B cell (primary cell): ENCODE data around the gene CCBE1.

Source experiments
- CTCF ChIP-seq: fragments of 200-600 bp; IDR thresholded peaks from one replicate; pipeline ENCODE4 v1.8.0; 2022; ENCODE audit warnings: antibody characterized with exemption, mild to moderate bottlenecking
- EZH2 ChIP-seq: IDR thresholded peaks from 2 replicates; pipeline ENCODE4 v1.6.1; 2012; ENCODE audit warnings: borderline replicate concordance, low read depth, mild to moderate bottlenecking, moderate library complexity, low read length; ENCODE audit not compliant: insufficient read depth, poor library complexity, severe bottlenecking

- TF ChIP-seq CTCF (no peak), EZH2 (no peak)
Measured at GRCh38 chr18:59429608-59430007, 267.6 kb downstream of the CCBE1 start.
